Tibial nerve (tissue), 4 donors: ENCODE results near the gene GBGT1. TPM values are rescaled to one million over a fixed set of nuclear protein-coding genes. Genes with fewer than 3 reads are reported as not detected.

Experiments used
- DNase-seq, 2 donors: peaks; one replicate each; pipeline ENCODE4 v3.0.0-alpha.2; 2019; ENCODE audit warnings: low spot score in 2 of 2
- H3K27ac ChIP-seq, 4 donors: fragments of 200-600 bp; sonication (generic) in 3 of 4; one replicate each; pipeline ENCODE4 v1.5.1; 2017 to 2019; ENCODE audit warnings: mild to moderate bottlenecking in 1 of 4
- H3K27me3 ChIP-seq, 2 donors: fragments of 200-600 bp; sonication (generic) in 1 of 2; one replicate each; pipeline versions ENCODE4 v1.5.1 to v1.6.0; 2017 to 2019
- H3K36me3 ChIP-seq, 3 donors: fragments of 200-600 bp; sonication (generic); one replicate each; pipeline ENCODE4 v1.5.1; 2018 to 2019
- H3K4me1 ChIP-seq, 4 donors: fragments of 200-600 bp; sonication (generic) in 3 of 4; one replicate each; pipeline ENCODE4 v1.5.1; 2017 to 2019
- H3K4me3 ChIP-seq, 4 donors: fragments of 200-600 bp; sonication (generic) in 3 of 4; one replicate each; pipeline ENCODE4 v1.5.1; 2017 to 2019; ENCODE audit warnings: mild to moderate bottlenecking in 1 of 4, moderate library complexity in 1 of 4
- H3K9me3 ChIP-seq, 4 donors: fragments of 200-600 bp; sonication (generic) in 3 of 4; one replicate each; pipeline ENCODE4 v1.5.1; 2017 to 2019
- CTCF ChIP-seq, 5 experiments: fragments of 200-600 bp in 3 of 5; fragments of 450-650 bp in 2 of 5; sonication (generic) in 3 of 5; IDR thresholded peaks; one replicate each; pipeline ENCODE4 v1.5.1; 2016 to 2019; ENCODE audit warnings: antibody characterized with exemption in 5 of 5, mild to moderate bottlenecking in 3 of 5, moderate library complexity in 2 of 5
- EP300 ChIP-seq, 2 donors: sonication (generic); formaldehyde crosslinking; IDR thresholded peaks; one replicate each; pipeline ENCODE4 v1.6.1; 2017; ENCODE audit warnings: antibody characterized with exemption in 2 of 2, mild to moderate bottlenecking in 1 of 2
- POLR2A ChIP-seq, 2 donors: fragments of 450-650 bp; IDR thresholded peaks; one replicate each; pipeline ENCODE4 v1.6.1; 2017; ENCODE audit warnings: antibody characterized with exemption in 2 of 2, mild to moderate bottlenecking in 2 of 2, moderate library complexity in 2 of 2
- WGBS, 2 donors: methylation state at CpG; one replicate each; pipeline ENCODE4 v1.1.5; 2018; 5-methylcytosine and 5-hydroxymethylcytosine counted together
- total RNA-seq, 4 donors: library from RNA; depleted of rRNA; stranded (reverse); fragments of >200 nt; gene quantifications; one replicate each; pipeline ENCODE4 v1.1.0, GENCODE V29; 2016

The GBGT1 gene
- total RNA-seq, 4 donors from 2014 or later: 15.3 to 63.3 (median 36.8) TPM

- TF ChIP-seq CTCF (IDR thresholded peaks at IDR 0.05) (no peak), EP300 (IDR thresholded peaks at IDR 0.05) (no peak), POLR2A (IDR thresholded peaks at IDR 0.05) (no peak)
- peaks cover 0 to 9% (median 3%) of the 10 kb centered on the region in 4 donors for H3K4me1 ChIP-seq
- no peak for DNase-seq
- no peaks in the 10 kb centered on the region for H3K9me3 ChIP-seq
- peaks cover 7 to 99% (median 55%) of the 10 kb centered on the region in 3 donors for H3K36me3 ChIP-seq
- H3K27ac ChIP-seq: no peak overlapping the region
- no peak overlapping the region for H3K4me3 ChIP-seq
- H3K27me3 ChIP-seq: no peaks in the 10 kb centered on the region
- 91 to 94% methylated on average over 14 to 16 of the region's 17 CpGs for WGBS, 2 donors
Observed at GRCh38 chr9:133106511-133107244, 57.0 kb downstream of the GBGT1 start.

- H3K36me3 ChIP-seq: peaks cover 7 to 99% (median 67%) of the 10 kb centered on the region in 3 donors
- DNase-seq: no peak
- no peak overlapping the region for H3K27ac ChIP-seq
- H3K27me3 ChIP-seq: no peaks in the 10 kb centered on the region
- H3K4me3 ChIP-seq: no peak overlapping the region
- H3K9me3 ChIP-seq: no peaks in the 10 kb centered on the region
- TF ChIP-seq EP300 (IDR thresholded peaks at IDR 0.05) (no peak), CTCF (IDR thresholded peaks at IDR 0.05) (no peak), POLR2A (IDR thresholded peaks at IDR 0.05) (no peak)
- WGBS, 2 donors: 88 to 90% methylated on average over 5 to 7 of the region's 7 CpGs
- H3K4me1 ChIP-seq: peaks cover 0 to 7% (median 3%) of the 10 kb centered on the region in 4 donors
Observed at GRCh38 chr9:133105461-133105770, 58.3 kb downstream of the GBGT1 start.

GRCh38 chr9:133104718-133105460, 58.8 kb downstream of the GBGT1 start:
- H3K27me3 ChIP-seq: no peaks in the 10 kb centered on the region
- peaks cover 0 to 7% (median 3%) of the 10 kb centered on the region in 4 donors for H3K4me1 ChIP-seq
- H3K4me3 ChIP-seq: no peak overlapping the region
- H3K36me3 ChIP-seq: peaks cover 6 to 99% (median 69%) of the 10 kb centered on the region in 3 donors
- no peak overlapping the region for H3K27ac ChIP-seq
- H3K9me3 ChIP-seq: no peaks in the 10 kb centered on the region
- 86 to 88% methylated on average over 12 to 15 of the region's 15 CpGs for WGBS, 2 donors
- TF ChIP-seq POLR2A (IDR thresholded peaks at IDR 0.05) (no peak), EP300 (IDR thresholded peaks at IDR 0.05) (no peak), CTCF (IDR thresholded peaks at IDR 0.05) (no peak)
- no peak for DNase-seq

GRCh38 chr9:133103987-133104505, 59.7 kb downstream of the GBGT1 start:
- no peak for DNase-seq
- Histone ChIP-seq H3K36me3 (peaks cover 4 to 99% (median 67%) of the 10 kb centered on the region in 3 donors), H3K27me3 (no peaks in the 10 kb centered on the region), H3K4me3 (no peak overlapping the region), H3K27ac (peak overlapping the region in 2 of 4 donors; percentile 47 to 62), H3K4me1 (peaks cover 0 to 7% (median 3%) of the 10 kb centered on the region in 4 donors), H3K9me3 (no peaks in the 10 kb centered on the region)
- WGBS, 2 donors: 78 to 85% methylated on average over 9 to 12 of the region's 12 CpGs
- TF ChIP-seq EP300 (IDR thresholded peaks at IDR 0.05) (no peak), POLR2A (IDR thresholded peaks at IDR 0.05) (no peak), CTCF (IDR thresholded peaks at IDR 0.05) (no peak)
